Raji (cell line): ENCODE measurements around the gene KCNIP1.

Source experiments
- POLR2A ChIP-seq: IDR thresholded peaks from 2 replicates; pipeline ENCODE4 v1.6.1; 2011; ENCODE audit warnings: low read depth, low read length, control low read depth; ENCODE audit not compliant: insufficient read depth

The KCNIP1 gene

DNA sequence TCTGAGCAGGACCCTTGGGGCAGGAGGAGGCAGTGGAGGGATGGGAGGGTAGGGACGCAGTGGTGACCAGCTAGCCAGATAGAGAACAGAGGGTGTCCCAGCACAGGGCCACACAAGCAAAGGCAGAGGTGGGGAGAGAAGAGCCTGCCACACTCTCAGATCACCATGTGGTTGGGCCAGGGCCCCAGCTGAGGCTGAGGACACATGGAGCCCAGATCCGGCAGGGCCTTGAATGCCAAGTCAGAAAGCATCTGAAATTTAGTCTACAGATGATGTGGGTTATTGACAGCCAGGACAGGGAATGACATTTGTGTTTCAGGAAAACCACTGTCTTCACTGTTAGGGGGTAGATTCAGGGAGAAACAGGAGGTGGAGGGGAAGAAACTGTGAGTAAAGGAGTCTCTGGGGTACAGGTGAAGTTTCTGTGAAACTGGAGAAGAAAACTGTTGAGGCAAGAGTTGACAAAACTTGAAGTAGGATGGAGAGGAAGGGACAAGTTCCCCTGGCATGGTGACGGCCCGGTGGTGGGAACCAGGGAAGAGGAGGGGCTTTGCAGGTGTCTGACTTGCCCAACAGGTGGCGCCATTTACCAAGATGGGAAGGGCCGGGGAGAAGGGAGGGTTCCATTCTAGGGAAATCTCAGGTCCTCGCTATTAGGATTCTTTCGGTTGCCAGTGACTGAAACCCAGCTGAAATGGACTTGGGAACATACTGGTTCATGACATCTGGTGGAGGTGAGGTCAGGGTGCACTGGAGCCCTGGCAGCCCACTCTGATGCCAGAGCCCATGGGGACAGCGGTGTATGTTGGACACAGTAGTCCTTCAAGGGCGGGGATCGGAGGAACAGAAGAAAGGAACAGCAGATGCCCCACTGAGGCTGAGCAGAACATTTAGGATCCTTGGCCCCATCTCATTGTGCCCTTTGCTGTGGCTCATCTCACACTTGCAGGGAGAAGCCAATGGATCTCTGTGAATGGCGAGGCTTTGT is 100.1 kb downstream of the KCNIP1 start:
- no peak for TF ChIP-seq POLR2A

DNA sequence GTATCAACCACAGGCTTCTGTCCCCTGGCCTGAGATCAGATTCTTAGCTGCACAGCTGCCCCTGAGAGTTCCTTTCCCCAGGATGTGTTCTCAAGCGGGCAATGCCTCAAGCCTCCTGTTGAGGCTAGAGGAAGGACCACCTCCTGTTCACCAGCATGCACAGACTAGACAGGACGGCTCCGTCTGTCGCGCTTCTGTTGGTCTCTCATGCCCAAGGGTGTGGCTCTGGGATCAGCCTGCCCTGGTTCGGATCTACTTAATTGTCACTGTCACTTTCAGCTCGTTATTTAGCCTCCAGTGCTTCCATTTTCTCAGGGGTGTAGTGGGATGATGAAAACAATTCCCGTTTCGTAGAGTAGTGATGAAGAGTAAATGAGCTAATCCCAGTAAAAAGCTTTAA is 103.1 kb downstream of the KCNIP1 start:
- TF ChIP-seq POLR2A: no peak

DNA sequence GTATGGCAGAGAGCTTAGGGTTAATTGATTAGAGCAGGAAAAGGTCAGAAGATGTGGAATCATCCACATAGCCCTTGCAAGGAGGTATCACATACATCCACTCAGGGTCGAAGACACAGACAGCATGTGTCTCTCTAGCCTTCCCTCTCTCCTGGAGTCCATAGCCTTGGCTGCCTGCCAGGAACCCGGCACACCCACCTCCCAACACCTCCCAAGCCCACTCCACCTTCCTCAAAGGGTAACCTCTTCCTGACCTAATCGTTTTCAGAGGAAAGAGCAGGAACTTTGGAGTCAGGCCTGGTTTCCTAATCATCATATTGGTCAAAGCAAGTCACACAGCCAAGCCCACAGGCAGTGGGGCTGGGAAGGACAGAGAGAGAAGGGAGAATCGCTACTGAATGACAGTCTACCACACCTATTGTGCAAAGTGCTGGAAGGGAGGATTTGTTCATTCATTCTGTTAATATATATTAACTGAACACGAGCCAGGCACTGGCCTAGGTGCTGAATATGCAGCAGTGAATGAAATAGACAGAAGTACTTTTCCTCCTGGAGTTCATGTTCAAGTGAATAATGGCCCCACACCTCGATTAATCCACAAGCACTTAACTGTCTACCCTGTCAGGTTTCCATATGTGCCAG is 107.8 kb downstream of the KCNIP1 start:
- no peak for TF ChIP-seq POLR2A

DNA sequence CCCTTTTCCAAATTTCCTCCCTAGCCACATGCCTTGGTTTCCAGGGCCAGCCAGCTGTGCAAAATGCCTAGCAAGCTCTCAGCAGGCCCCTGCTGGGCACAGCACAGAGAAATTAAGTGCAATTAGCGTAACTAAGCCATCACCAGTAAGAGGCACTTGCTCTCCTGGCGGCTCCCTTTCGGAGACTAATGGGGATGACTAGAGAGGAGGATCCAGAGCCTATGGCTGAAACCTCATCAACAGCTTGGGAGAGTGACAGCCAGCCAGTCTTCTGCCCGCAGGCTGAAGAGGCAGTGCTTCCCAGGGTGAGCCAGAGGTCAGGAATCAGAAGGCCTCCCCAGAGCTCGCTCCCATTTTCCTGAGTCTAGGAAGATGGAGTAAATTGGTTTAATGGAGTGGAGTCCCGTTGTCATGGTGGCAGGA is 108.4 kb downstream of the KCNIP1 start:
- TF ChIP-seq POLR2A: no peak

DNA sequence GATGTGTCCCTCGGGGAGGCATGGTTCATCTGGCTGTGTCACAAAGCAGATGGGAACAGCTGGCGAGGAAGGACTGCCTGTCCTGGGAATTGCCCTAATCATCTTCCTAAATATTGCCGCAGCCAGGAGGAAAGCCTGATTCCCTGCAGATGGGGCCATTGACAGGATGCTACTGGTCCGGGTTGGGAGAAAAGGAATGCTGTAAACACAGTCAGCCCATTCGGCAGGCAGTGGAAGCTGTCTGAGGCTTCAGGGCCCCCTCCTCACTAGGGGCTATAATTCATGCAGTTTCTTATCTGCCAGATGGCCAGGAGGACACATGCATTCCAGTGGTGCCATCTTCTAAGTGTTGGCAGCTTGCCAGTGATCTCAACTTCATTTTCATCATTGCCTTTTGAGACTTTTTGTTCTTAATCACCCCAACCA is 110.3 kb downstream of the KCNIP1 start:
- TF ChIP-seq POLR2A: no peak

DNA sequence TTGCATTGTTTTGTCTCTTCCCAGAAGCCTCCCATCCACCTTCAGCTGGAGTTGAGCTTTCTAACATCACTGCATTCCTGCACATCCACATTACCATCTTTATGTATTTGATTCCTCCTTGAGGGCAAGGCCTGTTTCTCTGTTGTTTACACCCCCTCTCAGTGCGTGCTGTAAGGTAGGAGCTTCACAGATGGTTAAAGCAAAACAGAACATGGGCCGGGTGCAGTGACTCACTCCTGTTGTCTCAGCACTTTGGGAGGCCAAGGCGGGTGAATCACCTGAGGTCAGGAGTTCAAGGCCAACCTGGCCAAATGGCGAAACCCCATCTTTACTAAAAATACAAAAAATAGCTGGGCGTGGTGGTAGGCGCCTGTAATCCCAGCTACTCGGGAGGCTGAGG is 110.9 kb downstream of the KCNIP1 start:
- TF ChIP-seq POLR2A: no peak

DNA sequence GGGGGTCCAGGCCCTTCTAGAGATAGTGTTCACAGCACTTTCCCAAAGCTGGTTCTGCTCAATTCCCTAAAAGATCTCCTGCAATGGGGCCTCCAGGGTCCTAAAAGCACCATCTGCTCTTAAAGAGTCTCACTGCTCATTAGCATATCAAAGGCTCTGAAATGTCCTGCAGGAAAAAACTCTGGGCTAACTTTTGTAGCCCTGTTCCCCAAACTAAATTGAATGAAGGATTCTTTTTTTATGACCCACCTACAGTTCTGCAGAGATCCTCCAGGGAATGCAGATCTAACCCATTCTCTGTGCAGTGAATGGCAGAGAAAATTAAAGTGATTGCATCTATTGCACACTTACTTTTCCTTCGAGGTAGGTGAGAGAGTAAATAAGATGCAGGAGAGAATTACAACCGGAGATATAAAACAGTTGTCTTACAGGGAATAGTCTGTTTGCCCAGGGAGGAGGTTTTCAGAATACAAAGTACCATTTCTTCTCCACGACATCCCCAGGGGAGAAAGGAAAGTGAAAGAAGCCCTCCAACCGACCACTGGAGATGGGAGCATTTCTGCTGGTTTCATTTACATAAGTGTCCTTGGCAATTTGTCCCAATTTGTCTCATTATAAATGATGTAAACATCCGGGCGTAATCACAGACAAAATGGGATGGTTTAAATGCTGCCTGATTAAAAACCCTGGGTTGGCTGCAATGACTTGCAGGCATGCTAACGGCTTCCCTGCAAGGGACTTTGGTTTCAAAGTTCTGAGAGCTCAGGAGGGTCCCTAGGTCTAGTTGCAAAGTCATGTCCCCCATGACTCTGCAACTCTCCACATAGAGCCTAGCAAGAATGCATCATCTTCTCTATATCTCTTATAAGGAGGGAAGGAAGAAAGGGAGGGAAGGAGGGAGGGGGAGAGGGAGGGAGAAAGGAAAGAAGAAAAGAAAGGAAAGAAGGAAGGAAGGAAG is 114.0 kb downstream of the KCNIP1 start:
- no peak for TF ChIP-seq POLR2A

DNA sequence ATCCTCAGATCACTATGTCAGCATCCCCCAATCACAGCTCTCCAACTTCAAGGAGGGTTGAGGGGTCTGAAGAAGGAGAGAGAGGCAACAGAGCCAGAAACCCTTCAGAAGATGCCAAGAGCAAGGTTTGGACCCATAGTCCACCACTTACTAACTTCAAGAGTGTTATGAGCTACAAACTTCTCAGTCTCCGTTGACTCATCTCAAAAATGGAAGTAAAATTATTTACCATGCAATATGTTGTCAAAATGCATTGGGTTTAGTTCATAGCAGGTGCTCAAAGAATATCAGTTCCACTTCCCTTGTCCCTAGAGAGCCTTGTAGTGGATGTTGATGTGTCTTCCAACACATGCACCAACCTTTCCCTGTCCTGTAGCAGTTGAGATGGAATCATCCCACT is 116.0 kb downstream of the KCNIP1 start:
- no peak for TF ChIP-seq POLR2A

DNA sequence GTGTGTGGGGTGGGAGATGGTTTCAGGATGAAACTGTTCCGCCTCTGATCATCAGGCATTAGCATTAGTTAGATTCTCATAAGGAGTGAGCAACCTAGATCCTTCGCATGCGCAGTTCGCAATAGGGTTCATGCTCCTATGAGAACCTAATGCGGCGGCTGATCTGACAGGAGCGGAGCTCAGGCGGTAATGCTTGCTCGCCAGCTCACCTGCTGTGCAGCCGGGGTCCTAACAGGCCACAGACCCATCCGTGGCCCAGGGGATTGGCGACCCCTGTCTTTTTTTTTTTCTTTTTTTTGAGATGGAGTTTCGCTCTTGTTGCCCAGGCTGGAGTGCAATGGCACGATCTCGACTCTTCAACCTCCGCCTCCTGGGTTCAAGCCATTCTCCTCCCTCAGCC is 119.1 kb downstream of the KCNIP1 start:
- TF ChIP-seq POLR2A: no peak

DNA sequence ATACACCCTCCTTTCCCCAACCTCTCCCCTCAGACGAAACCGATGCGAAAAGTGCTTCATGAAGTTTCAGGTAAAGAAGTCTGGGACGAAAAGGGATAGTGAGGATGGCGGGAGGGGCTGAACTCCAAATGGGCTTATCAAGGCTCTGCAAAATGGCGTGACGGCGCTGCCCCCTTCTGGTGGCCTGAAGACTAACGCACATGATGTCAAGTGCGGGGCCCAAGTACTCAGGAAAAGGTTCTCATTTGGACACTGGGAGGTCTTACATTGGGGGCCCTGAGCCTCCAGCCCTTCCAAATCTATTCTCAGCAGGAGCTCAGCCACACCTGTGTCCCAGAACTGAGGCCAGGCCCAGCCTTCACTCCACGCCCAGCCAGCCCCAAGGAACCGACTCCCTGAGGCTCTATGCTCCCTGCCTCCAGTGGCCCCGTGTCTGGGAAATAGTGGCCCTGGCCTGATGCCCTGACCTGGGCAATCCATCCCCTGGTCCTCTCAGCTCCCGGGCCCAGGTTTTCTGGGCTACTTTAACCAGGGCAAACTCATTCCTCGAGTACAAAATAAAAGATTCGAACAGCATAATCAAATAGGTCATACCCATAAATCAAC is 119.9 kb downstream of the KCNIP1 start:
- no peak for TF ChIP-seq POLR2A

DNA sequence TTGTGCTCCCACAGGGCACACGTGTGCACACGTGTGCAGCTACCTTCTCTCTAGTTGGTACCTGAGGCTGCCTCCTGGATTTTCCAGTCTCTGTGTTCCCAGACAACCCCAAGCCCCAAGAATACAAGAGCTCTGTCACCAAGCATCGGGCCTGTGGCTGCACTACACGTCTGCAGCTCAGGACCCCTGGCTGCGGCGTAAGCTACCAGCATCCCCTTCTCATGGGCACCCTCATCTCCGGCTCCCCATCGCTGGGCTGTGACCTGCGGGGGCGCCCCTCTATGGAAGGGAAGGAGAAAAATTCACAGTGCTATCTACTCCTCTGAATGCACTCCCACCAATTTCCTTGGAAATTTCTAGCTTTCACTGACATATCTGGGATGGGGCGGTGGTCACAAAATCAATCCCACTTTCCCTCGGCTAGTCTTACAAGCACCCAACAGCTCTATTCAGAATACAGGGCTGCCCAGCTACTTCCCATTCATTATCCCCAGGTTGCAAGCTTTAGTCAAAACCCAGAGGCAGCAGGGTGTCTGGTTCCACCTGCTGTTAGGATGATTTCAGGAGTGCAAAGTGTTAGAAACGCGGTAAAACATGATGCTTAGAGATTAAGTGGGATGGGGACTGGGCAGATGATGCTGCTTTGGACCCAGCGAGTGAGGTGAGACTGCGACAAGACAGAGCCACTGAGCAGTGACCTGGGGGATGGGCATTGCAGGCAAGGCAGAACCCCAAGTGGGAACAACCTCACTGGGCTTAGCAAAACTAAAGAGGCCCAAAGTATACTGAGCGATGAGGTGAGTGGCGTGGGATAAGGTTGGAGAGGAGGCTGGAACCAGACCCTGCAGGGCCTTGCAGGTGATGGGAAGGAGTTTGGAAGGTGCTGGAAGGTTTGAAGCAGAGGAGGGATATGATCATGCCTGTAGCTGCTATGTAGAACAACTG is 121.7 kb downstream of the KCNIP1 start:
- no peak for TF ChIP-seq POLR2A

GRCh38 chr5:170626507-170627150 is 122.8 kb downstream of the KCNIP1 start:
- no peak for TF ChIP-seq POLR2A

DNA sequence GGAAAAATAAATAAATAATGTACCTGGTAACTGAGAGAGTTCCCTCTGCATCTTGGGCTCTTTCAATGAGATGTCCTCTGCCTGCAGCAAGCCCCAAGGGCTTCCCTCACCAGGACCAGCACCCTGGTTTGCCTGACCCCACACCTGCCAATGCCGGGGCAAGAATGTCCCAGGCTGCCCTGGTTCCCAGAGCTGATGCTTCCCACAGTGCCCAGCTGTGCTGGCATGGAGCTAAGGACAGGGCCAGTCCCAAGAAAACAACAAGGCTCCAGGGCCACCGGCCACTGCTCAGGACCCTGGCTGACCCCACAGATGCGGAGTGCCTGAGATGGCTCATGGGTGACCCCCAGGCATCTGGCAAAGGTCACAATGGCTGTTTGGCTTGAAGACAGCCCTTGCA is 123.5 kb downstream of the KCNIP1 start:
- TF ChIP-seq POLR2A: no peak

DNA sequence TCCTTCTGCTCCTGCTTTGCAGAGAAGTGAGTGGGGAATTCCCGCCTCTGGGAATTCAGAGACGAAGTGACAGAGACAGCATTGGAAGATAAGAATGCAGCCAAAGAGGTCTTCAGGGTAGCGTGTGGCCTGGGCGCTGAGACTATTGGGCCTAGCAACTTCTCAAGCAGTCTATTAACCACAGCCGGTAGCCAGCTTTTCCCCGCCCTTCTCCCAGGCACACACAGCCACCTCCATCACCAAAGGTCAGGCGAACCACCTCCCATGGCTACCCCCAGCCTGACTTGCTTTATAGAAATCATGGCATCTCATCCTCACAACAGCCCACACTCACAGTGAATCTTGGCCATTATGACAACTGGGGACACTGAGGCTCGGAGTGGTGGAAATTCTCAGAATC is 124.2 kb downstream of the KCNIP1 start:
- no peak for TF ChIP-seq POLR2A
